Neural cell (in vitro differentiated cells): ENCODE measurements around the gene PHIP.

Experiments used
- CTCF ChIP-seq: fragments of 450-650 bp; IDR thresholded peaks from 2 replicates; pipeline ENCODE4 v1.5.1; 2014; ENCODE audit warnings: antibody characterized with exemption, mild to moderate bottlenecking, moderate library complexity; ENCODE audit not compliant: poor library complexity, severe bottlenecking
- EZH2 ChIP-seq: fragments of 200-600, 300-800 bp; shearing (Covaris generic), sonication (generic); IDR thresholded peaks from 2 replicates; pipeline ENCODE4 v1.6.1; 2014; ENCODE audit warnings: antibody characterized with exemption, low read length, borderline replicate concordance, mild to moderate bottlenecking; ENCODE audit not compliant: insufficient read depth, poor library complexity, severe bottlenecking
- POLR2AphosphoS5 ChIP-seq: IDR thresholded peaks from 2 replicates; pipeline ENCODE4 v1.6.1; 2012

GRCh38 chr6:78995346-78995745 lies 82.7 kb downstream of the PHIP start:
- TF ChIP-seq POLR2AphosphoS5 = no peak
- TF ChIP-seq CTCF = no peak
- TF ChIP-seq EZH2 = no peak
